Kasumi-1 (cell line): ENCODE data around the gene ARHGAP20.
A peak's percentile ranks its signal among the peaks of the same experiment; 100 is the strongest.

Experiments
- DNase-seq, 2 experiments: peaks; one replicate each; lab custom pipeline; 2025; lab: John Stamatoyannopoulos, UW

Gene ARHGAP20, protein sequence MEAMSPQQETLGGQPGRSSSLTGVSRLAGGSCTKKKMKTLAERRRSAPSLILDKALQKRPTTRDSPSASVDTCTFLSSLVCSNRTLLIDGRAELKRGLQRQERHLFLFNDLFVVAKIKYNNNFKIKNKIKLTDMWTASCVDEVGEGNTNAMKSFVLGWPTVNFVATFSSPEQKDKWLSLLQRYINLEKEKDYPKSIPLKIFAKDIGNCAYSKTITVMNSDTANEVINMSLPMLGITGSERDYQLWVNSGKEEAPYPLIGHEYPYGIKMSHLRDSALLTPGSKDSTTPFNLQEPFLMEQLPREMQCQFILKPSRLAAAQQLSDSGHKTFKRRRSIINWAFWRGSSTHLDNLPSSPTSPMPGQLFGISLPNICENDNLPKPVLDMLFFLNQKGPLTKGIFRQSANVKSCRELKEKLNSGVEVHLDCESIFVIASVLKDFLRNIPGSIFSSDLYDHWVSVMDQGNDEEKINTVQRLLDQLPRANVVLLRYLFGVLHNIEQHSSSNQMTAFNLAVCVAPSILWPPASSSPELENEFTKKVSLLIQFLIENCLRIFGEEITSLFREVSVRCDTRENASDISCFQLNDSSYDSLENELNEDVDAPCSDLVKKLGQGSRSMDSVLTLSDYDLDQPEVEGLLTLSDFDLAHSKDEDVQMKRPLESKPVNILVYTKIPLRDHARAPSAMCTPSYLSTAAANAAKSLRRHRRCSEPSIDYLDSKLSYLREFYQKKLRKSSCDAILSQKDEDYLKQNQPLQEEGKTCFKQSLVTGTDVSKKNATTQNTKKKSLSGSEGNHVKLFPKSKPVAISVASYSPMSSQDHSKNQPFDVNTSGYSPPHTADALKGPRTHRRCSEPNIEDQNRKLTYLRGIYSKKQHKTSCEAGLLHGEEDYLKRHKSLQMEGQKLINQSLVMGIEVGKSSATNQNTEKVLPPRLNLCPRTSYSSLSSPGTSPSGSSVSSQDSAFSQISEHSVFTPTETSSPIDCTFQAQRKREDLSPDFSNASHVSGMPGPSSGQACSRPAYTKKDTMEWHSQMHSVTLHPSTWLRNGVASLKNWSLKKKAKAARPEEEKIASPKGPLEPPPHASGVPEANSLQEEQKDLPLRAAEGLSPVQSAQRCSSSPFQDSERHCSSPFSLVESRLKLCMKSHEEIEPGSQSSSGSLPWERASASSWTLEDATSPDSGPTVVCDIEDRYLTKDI

DNA sequence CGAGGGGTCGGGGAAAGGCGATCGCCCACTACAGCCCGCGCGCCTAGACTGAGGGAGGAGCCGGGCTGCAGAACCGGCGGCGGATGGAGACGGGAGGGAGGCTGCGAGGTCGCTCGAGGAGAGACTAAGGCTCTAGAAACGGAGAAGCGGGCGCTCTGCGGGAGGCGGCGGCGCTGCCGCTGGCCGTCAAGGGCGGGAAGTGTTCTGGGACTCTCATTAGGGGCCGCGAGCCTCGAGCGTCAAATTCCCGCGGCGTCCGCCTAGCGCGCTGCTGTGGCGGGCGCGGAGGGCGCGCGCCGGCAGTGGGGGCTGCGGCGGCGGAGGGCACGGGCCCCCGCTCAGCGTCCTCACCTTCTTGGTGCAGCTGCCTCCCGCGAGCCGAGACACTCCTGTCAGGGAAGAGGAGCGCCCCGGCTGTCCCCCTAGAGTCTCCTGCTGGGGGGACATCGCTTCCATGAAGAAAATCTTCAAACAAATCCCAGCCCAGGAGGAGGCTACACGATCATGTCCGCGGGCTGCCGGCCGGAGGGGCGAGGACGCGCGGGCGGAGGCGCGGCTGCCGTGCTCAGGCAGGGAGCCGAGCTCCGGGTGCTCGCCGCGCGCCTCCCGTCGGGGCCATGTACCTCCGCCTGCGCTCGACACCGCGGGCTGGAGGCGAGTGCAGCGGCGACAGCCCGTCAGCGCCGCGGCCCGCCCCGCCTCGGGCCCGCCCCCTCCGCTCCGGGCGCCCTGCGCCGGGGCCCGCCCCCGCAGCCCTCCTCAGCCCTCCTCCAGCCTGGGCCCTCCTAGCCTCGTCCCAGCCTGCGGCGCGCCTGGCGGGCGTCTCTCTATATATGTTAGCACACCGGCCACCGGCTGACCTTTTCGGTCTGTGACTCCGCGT is at the start of gene ARHGAP20:
ARHGAP20 (minus strand) TSS at position 662 of the 883 bp plus-strand sequence; CDS start at position 456, 206 bp downstream.
- peak; percentile 49 to 60 for DNase-seq

DNA sequence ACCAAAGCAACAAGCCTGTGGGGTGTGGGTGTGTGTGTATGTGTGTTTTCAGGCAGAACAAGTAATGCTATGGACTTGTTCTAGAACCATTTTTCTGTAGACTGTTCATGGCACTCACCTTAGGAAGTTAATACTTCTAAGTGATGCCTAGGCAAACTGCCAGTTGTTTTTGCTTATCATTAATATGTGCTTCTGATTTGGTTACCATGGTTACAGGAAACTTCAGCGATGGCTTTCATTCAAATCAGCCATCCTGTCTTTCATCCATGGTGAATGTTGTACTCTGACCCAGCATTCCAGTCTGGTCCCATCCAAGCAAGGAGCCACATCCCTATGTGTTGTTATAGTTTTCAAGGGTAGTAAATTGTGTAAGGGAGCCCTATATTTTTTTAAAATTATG is 49.8 kb upstream of the ARHGAP20 start:
- no peak for DNase-seq

DNA sequence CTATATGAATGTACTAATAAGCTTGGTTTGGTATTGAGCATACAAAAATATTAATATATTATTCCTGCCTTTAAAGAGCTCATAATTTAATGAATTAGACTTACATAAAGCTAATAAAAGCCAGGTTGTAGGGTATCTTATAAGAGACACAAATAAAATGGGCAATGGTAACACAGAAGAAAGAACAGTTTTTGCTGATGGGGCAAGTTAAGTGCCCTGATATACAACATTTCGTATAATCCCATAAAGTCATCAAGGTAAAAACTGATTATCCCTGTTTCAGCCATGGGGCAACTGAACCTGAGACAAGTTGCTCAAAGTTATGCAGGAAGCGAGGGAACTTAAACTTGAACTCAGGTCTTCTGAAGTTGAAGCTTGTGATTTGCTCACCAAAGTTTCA is 48.9 kb upstream of the ARHGAP20 start:
- DNase-seq, result no peak

DNA sequence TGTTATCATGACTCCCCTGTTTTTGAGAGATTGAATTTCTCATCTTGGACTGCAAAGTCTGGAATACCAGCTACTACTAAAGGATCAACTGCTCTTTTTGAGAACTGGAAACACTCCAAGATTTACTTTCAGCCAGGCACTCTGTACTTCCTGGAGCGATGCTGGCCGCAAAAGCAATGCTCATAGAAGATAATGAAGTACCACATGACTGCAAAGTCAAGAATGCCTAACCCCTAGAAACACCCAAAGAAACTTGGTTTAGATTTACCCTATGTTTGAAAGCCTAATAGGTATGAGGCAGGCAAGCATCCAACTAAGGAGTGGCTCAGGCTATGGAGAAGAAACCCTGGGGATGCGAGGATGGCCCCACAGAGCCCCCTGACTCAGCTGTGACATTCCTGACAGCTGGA is 47.7 kb upstream of the ARHGAP20 start:
- DNase-seq, result no peak

DNA sequence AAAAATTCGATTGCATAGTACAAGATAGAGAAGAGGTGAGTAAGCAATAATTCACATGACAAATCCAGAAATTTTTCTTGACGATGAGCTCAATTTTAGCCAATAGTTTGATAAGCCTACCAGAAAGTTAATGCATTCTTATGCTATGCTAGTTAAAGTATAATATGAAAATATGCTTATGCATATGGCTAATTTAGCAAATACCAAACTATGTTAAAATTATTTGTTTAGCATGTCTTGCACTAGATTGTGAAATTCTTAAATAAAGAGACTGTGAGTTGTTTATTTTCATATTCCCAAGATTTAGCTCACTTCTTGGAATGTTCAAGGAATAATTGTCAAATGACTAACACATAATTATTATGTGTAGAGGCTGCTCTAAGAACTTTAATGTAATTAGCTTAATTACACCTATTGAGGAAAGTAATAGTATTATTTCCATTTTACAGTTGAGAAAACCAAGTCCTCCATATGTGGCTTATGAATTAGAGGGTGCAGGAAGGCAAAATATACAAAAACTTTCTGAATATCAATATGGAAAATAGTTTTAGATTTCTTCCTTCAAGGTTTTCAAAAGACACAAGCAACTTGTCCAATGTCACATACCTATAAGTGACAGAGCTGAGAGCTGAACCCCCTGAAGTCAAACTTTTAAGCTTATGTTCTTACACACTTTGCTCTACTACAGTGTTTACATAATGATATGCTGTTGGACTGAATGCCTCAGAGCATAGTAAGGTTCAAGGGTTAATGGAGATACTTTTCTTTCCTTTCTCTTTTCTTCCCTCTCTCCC is 45.9 kb upstream of the ARHGAP20 start:
- DNase-seq, result no peak

DNA sequence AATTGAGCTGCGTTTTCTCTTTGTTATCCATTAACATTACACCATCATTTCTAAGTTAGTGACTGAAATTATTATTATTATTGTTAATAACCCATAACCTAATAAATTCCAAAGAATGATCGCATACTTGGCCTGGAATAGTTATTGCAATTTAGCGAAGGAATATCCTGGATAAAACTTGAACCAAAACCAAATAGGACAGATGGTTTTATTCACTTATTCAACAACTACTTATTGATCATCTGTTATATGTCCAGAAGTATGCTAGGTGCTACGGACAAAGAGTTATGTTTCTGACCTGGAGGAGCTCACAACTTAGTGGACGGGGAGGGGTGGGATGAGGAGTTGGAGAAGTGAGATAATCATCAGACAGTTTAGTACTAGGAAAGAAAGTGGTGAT is 44.8 kb upstream of the ARHGAP20 start:
- DNase-seq, result no peak

DNA sequence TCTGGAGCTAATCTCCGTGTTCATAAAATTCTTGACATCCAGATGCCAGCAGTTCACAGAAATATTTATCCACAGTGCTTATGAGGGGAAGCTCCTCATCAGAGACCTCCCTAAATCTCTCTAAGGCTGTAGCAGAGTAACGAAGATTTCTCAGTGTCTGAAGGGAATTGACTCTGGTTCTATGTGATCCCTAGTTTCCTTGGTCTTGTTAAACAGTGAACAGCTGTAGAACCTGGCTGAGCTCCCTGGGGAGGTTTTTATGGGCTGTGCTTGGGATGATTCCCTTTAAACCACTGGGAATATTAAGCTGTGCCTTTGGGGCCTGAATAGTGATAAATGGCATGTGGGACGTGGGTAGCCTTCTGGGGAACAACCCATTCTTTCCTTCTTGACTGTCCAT is 43.7 kb upstream of the ARHGAP20 start:
- DNase-seq, result no peak

DNA sequence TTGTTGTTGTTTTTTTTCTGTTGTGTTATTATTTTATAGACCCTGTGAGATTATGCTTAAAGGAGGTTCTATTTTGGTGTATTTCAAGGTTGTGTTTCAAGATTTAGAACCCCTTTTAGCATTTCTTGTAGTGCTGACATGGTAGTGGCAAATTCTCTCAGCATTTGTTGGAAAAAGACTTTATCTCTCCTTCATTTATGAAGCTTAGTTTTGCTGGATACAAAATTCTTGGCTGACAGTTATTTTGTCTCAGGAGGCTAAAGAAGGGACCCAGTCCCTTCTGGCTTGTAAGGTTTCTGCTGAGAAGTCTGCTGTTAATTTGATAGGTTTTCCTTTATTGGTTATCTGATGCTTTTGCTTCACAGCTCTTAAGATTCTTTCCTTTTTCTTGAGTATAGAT is 40.7 kb upstream of the ARHGAP20 start:
- DNase-seq, result no peak

DNA sequence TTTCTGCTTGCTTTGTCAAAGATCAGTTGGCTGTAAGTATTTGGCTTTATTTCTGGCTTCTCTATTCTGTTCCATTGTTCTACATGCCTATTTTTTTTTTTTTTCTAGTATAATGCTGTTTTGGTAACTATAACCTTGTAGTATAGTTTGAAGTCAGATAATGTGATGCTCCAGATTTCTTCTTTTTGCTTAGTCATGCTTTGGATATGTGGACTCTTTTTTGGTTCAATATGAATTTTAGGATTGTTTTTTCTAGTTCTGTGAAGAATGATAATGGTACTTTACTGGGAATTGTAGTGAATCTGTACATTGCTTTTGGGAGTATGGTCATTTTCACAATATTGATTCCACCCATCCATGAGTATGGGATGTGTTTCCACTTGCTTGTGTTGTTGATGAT is 37.9 kb upstream of the ARHGAP20 start:
- DNase-seq, result no peak

DNA sequence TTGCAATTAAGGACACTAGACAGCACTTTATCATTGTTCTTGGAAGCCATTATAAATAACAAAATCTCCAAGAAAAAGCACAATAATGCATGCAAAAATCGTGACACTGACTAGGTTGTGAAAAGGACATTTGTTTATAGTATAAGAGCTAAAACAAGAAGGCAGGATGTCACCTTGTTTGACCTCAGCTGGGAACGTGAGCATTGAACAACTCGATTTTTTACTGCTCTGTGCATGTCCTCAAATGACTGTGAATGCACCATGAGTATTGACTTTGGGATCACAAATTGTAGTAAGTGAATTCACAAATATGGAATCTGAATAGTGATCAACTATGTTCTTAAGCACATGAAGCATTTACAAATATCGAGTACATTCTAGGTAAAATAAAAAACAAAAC is 35.3 kb upstream of the ARHGAP20 start:
- DNase-seq, result no peak

DNA sequence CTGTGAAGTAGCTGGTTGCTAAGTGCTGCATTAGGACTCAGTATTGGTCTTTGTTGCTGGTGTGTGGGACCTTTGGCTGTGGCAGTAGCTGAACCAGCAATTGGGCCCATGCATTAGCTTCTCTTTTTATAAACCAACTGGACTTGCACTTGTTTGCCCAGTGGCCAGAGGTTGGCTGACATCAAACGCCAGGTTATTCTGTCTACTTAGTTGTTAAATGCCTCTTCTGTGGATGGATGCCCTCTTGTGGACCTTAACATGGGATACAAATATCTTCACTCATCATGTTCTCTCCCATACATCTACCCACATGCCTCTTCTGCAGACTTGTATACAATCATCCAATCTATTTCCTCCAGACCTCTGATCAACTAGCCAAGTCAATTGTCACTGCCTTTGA is 26.4 kb upstream of the ARHGAP20 start:
- DNase-seq, result no peak

DNA sequence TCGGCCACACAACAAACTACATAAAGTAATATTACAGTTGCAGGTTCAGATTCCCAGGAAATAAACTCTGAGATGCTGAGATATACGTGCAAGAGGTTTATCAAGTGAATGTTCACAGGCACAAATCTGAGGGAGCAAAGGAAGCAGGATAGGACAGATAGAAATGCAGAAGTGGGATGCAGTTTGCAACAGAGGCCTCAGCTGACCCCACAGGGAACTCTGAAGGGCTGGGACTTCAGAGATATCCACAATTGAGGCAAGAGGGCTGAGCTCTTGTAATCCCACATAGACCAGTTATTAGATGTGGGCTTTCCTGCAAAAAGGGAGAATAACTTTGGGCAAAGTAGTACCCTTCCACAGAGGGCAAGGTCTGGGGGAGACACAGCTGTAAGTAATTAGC is 25.4 kb upstream of the ARHGAP20 start:
- DNase-seq, result peak in 1 of 2 experiments; percentile 5

DNA sequence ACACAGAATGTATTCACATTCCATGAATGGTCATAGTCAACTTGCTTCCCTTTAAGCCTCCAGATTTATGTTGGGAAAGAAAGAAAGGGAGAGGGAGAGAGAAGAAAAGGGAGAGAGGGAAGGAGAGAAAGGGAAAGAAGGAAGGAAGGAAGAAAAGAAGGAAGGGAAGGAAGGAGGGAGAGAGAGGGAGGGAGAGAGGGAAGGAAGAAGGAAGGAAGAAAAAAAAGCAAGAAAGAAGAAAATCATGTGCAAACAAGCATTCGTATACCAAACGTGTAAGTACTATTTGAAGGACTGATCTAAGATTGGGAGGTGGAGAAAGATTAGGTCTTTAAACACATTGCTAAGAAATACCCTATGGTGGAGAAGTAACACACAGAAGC is 23.9 kb upstream of the ARHGAP20 start:
- no peak for DNase-seq

DNA sequence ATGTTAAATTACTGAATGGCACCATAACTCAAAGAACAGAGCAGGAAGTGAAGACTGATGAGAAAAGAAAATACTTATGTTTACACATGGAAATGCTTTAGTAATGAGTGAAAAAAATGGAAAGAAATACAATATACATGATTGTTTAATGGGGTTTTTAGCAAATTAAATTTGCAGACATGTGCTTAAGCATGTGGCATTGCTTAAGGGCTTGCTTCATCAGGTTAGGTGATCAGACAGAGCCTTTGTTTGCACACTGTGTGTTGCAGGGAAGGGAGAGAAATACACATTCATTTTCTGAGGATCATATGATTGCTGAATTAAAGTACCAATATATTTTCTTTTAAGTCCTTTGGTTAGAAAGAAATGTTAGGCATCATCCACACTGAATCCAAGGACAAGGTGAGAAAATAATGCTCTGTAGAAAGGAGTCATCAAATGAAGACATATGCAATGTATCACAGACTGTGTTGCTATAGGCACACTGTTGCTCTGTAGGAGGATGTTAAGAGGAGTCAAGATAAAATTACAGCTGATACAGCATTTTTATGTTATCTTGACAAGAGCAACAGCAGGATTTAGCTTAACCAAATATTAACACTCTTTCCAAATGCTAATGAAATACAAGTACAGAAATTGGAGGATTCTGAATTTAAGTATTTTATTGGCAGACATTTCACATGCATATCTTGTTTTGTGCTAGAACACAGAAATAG is 23.4 kb upstream of the ARHGAP20 start:
- no peak for DNase-seq

DNA sequence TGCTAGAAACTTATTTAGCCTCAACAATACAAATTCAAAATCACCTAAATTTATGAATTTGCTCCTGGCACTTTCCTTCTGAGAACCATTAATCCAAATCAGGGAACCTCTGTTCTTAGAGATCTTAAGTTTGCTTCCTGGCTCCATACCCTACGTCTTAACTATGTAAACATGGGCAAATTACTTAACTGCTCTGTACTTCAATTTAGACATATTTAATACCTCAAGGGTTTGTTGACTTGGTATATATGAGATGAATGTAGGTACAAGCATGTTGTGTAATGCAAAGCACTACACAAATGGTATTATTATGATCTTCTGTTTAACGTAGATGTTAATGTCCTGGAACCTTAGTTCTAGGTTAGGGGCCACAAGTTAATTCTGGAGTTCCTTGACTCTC is 22.6 kb upstream of the ARHGAP20 start:
- no peak for DNase-seq

DNA sequence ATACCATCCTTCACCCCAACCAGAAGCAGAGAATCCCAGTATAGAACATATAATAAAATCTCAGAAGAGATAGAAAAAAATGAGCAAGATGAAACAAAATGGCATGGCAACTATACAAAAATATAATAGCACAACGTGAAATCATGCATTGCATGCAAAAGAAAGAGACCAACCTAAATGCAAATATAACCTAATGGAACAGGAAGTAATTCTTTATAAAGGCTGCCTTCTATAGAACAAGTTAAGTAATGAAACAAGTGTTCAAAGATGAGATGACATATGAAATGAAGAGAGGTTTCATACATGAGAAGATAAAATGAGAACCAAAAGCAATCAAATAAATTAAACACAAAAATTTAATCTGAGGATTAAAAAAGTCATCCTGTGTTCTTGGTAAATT is 18.5 kb upstream of the ARHGAP20 start:
- DNase-seq, result no peak

DNA sequence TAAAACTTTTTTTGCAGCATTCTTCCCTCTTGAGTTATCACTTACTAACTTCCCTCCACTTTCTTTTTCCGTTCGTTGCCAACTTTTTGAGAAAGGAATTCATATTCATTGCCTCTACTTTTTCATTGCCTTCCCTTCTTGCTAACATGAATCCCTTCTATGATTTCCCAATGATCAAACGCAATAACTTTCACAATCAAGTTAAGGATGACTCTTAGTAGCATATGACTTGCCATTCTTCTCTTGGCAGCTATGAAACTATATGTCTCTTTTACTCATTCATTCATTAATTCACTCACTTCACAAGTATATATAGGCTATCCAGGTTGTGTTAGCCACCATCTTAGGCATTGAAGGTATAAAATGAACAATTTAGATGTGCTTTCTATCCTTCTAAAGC is 16.6 kb upstream of the ARHGAP20 start:
- DNase-seq, result no peak

DNA sequence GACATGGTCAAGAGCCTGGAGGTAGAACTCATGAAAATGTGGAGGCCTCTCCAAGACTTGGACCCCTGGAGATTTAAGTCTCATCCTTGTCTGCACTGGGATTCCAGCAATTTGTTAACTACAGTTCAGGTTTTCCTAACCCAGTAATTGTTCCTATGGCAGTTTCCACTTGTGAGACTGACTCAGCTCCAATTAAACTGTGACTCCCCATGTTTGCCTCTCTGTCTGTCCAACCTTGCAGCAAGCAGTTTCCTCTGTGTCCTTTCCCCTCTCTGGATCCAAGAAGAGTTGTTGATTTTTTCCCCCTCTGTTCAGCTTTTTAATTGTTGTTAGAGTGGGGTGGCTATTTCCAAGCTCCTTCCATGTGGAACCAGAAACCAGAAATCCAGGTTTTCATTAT is 16.2 kb upstream of the ARHGAP20 start:
- DNase-seq, result no peak

DNA sequence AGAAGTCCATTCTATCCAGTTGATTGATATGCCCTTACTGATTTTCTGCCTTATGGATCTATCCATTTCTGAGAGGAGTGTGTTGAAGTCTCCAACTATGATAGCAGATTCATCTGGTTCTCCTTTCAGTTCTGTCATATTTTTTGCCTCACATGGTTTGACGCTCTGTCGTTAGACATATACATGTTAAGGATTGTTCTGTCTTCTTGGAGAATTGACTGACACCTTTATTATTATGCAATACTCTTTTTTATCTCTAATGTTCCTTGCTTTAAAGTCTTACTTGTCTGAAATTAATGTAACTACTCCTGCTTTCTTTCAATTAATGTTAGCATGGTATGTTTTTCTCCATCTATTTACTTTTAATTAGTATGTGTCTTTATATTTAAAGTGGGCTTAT is 12.1 kb upstream of the ARHGAP20 start:
- DNase-seq, result no peak
